HCT116 (cell line): ENCODE results near the gene ATG10. TPM values are rescaled to one million over a fixed set of nuclear protein-coding genes. Genes with fewer than 3 reads are reported as not detected.

ENCODE experiments used
- ATAC-seq: fragments of 200-7000 bp; cut with Tn5 transposase; 2 replicates; pipeline ENCODE4 v1.9.1; 2020; ENCODE audit warnings: mild to moderate bottlenecking, moderate library complexity
- BruUV-seq: library from RNA; stranded (reverse); fragments of 400-500 nt; replicated peaks from 2 replicates; lab custom pipeline; 2021; lab: Mats Ljungman, UMichigan
- CTCF ChIA-PET: fragments of 300-600 bp; sonication (Branson Sonifier 250); formaldehyde crosslinking; loops from one replicate; lab custom pipeline; 2021; ENCODE audit warnings: antibody characterized with exemption; lab: Charles Lee
- POLR2A ChIA-PET: fragments of 300-600, 350-600 bp; sonication (Branson Sonifier 250); formaldehyde crosslinking; loops from one replicate; lab custom pipeline; 2021; ENCODE audit warnings: antibody characterized with exemption; lab: Charles Lee
- RAD21 ChIA-PET, 2 experiments: fragments of 300-600 bp; sonication (Branson Sonifier 250); formaldehyde crosslinking; loops; one replicate each; lab custom pipeline; 2023; ENCODE audit warnings: low total read pairs in 2 of 2; ENCODE audit not compliant: uncharacterized antibody in 2 of 2, unreplicated experiment in 2 of 2, low non-redundant PET in 1 of 2; lab: Charles Lee
- DNase-seq: peaks from one replicate; pipeline ENCODE4 v3.0.0-alpha.2; 2010; ENCODE audit warnings: low read depth, low spot score
- H2AFZ ChIP-seq: fragments of 200-600 bp; shearing (Covaris generic), sonication (generic); 2 replicates; pipeline ENCODE4 v1.6.1; 2017; ENCODE audit warnings: low read depth, mixed run types, mixed read lengths, antibody characterized with exemption, low read length; ENCODE audit not compliant: poor library complexity, severe bottlenecking
- H3K27ac ChIP-seq: 2 replicates; pipeline ENCODE4 v1.5.1; 2012; ENCODE audit warnings: low read depth, low read length
- H3K27me3 ChIP-seq: fragments of 200-600 bp; sonication (generic); 2 replicates; pipeline ENCODE4 v1.6.1; 2016; ENCODE audit warnings: mixed run types, low read length, mixed read lengths; ENCODE audit not compliant: insufficient read depth
- H3K36me3 ChIP-seq, 2 experiments: fragments of 200-500 bp in 1 of 2; fragments of 200-600 bp in 1 of 2; sonication (Bioruptor generic) in 1 of 2; sonication (generic) in 1 of 2; 2 replicates each; pipeline versions ENCODE4 v1.5.1 to v1.6.1; 2014 to 2016; ENCODE audit warnings: low read length in 2 of 2, inconsistent platforms in 1 of 2, mixed read lengths in 1 of 2, mixed run types in 1 of 2; ENCODE audit not compliant: insufficient read depth in 2 of 2, control insufficient read depth in 1 of 2
- H3K4me1 ChIP-seq, 2 experiments: fragments of 200-600 bp in 1 of 2; sonication (generic) in 1 of 2; 2 replicates each; pipeline versions ENCODE4 v1.5.1 to v1.6.1; 2012 to 2017; ENCODE audit warnings: low read length in 2 of 2, inconsistent platforms in 1 of 2, mild to moderate bottlenecking in 1 of 2, mixed read lengths in 1 of 2, mixed run types in 1 of 2, moderate library complexity in 1 of 2; ENCODE audit not compliant: insufficient read depth in 2 of 2, control insufficient read depth in 1 of 2
- H3K4me2 ChIP-seq: fragments of 200-600 bp; sonication (generic); 2 replicates; pipeline ENCODE4 v1.6.1; 2017; ENCODE audit warnings: mixed run types, low read length, mixed read lengths
- H3K4me3 ChIP-seq, 2 experiments: fragments of 200-600 bp in 1 of 2; sonication (generic) in 1 of 2; replicated peaks in 1 of 2; 2 replicates each; pipeline ENCODE4 v1.5.1; 2011 to 2016; ENCODE audit warnings: low read length in 2 of 2, control low read depth in 1 of 2, low read depth in 1 of 2, mild to moderate bottlenecking in 1 of 2, mixed read lengths in 1 of 2, mixed run types in 1 of 2
- H3K79me2 ChIP-seq: fragments of 200-600 bp; sonication (generic); 2 replicates; pipeline ENCODE4 v1.6.1; 2017; ENCODE audit warnings: mild to moderate bottlenecking, mixed run types, low read length, moderate library complexity, mixed read lengths; ENCODE audit not compliant: insufficient read depth
- H3K9ac ChIP-seq: fragments of 200-600 bp; sonication (generic); 2 replicates; pipeline ENCODE4 v1.6.1; 2016; ENCODE audit warnings: low read length, mixed read lengths
- H3K9me2 ChIP-seq: fragments of 200-600 bp; sonication (generic), shearing (Covaris generic); 2 replicates; pipeline ENCODE4 v1.6.1; 2017; ENCODE audit warnings: mixed run types, mild to moderate bottlenecking, moderate library complexity; ENCODE audit not compliant: insufficient read depth
- H3K9me3 ChIP-seq, 2 experiments: fragments of 200-500 bp in 1 of 2; fragments of 200-600 bp in 1 of 2; sonication (Bioruptor generic) in 1 of 2; sonication (generic) in 1 of 2; 2 replicates each; pipeline ENCODE4 v1.6.1; 2014 to 2017; ENCODE audit warnings: low read length in 2 of 2, mixed read lengths in 2 of 2, inconsistent platforms in 1 of 2, low read depth in 1 of 2, mild to moderate bottlenecking in 1 of 2, mixed run types in 1 of 2, moderate library complexity in 1 of 2; ENCODE audit not compliant: control insufficient read depth in 1 of 2, insufficient read depth in 1 of 2
- H4K20me1 ChIP-seq: fragments of 200-600 bp; sonication (generic), shearing (Covaris generic); 2 replicates; pipeline ENCODE4 v1.6.1; 2017; ENCODE audit warnings: mixed run types, mild to moderate bottlenecking, moderate library complexity; ENCODE audit not compliant: insufficient read depth
- ATF3 ChIP-seq: IDR thresholded peaks from 2 replicates; pipeline ENCODE4 v1.6.1; 2012
- CBX3 ChIP-seq: IDR thresholded peaks from 2 replicates; pipeline ENCODE4 v1.6.1; 2012; ENCODE audit warnings: low read depth
- CEBPB ChIP-seq: IDR thresholded peaks from 2 replicates; pipeline ENCODE4 v1.6.1; 2012; ENCODE audit warnings: low read depth
- EGR1 ChIP-seq: IDR thresholded peaks from 2 replicates; pipeline ENCODE4 v1.6.1; 2012; ENCODE audit warnings: low read depth
- EZH2 ChIP-seq: fragments of 200-600 bp; sonication (generic); IDR thresholded peaks from 2 replicates; pipeline ENCODE4 v1.6.1; 2017; ENCODE audit warnings: antibody characterized with exemption, mixed run types
- EZH2phosphoT487 ChIP-seq: fragments of 200-600 bp; IDR thresholded peaks from 2 replicates; pipeline ENCODE4 v1.6.1; 2018; ENCODE audit warnings: antibody characterized with exemption, borderline replicate concordance
- FOSL1 ChIP-seq: IDR thresholded peaks from 2 replicates; pipeline ENCODE4 v1.6.1; 2012; ENCODE audit warnings: low read depth
- POLR2A ChIP-seq: IDR thresholded peaks from 2 replicates; pipeline ENCODE4 v1.7.0; 2011; ENCODE audit warnings: borderline replicate concordance; ENCODE audit not compliant: insufficient read depth, insufficient read length; ENCODE audit errors: extremely low read depth
- POLR2AphosphoS5 ChIP-seq: IDR thresholded peaks from 2 replicates; pipeline ENCODE4 v1.6.1; 2011; ENCODE audit warnings: mild to moderate bottlenecking, low read depth, low read length, moderate library complexity
- REST ChIP-seq: IDR thresholded peaks from 2 replicates; pipeline ENCODE4 v1.6.1; 2012; ENCODE audit warnings: low read depth
- SIN3A ChIP-seq: IDR thresholded peaks from 2 replicates; pipeline ENCODE4 v1.6.1; 2012; ENCODE audit warnings: low read depth
- SP1 ChIP-seq: IDR thresholded peaks from 2 replicates; pipeline ENCODE4 v1.6.1; 2012; ENCODE audit warnings: low read depth
- TCF7L2 ChIP-seq: IDR thresholded peaks from 2 replicates; pipeline ENCODE4 v1.7.0; 2011; ENCODE audit warnings: borderline replicate concordance, inconsistent platforms; ENCODE audit not compliant: insufficient read depth, insufficient read length; ENCODE audit errors: extremely low read depth
- ZBTB33 ChIP-seq: IDR thresholded peaks from 2 replicates; pipeline ENCODE4 v1.6.1; 2011; ENCODE audit warnings: mild to moderate bottlenecking, low read length, moderate library complexity; ENCODE audit not compliant: insufficient replicate concordance; ENCODE audit errors: extremely low read depth
- ZFX ChIP-seq: fragments of 450-650 bp; IDR thresholded peaks from 2 replicates; pipeline ENCODE4 v1.6.1; 2017
- ZNF274 ChIP-seq: fragments of 200-500 bp; sonication (Bioruptor generic); IDR thresholded peaks from 2 replicates; pipeline ENCODE4 v1.6.1; 2014; ENCODE audit warnings: mild to moderate bottlenecking, low read depth, low read length, inconsistent platforms
- intact Hi-C: fragments of 100-400 bp; cut with micrococcal nuclease; formaldehyde crosslinking; loops from 2 replicates; pipeline ENCODE4 v1.10.0; 2022
- total RNA-seq: library from RNA; stranded (reverse); gene quantifications from one replicate; pipeline ENCODE4 v1.2.1, GENCODE V29; 2021; ENCODE audit not compliant: unreplicated experiment
- TF ChIP-seq, protein P1 (sequence below), 3 experiments: fragments of 200-600 bp in 1 of 3; sonication (generic) in 1 of 3; IDR thresholded peaks in 2 of 3; conservative IDR thresholded peaks in 1 of 3; 2 replicates each; pipeline ENCODE4 v1.5.1; 2012 to 2017; ENCODE audit warnings: low read depth in 2 of 3, low read length in 2 of 3, antibody characterized with exemption in 1 of 3, borderline replicate concordance in 1 of 3, control low read depth in 1 of 3, mild to moderate bottlenecking in 1 of 3, mixed read lengths in 1 of 3, mixed run types in 1 of 3, moderate library complexity in 1 of 3; ENCODE audit not compliant: insufficient read depth in 1 of 3
- TF ChIP-seq, protein P2 (sequence below): IDR thresholded peaks from 2 replicates; pipeline ENCODE4 v1.6.1; 2012

ATG10 gene
- total RNA-seq, 1 experiment from 2014 or later = 9.4 TPM

DNA sequence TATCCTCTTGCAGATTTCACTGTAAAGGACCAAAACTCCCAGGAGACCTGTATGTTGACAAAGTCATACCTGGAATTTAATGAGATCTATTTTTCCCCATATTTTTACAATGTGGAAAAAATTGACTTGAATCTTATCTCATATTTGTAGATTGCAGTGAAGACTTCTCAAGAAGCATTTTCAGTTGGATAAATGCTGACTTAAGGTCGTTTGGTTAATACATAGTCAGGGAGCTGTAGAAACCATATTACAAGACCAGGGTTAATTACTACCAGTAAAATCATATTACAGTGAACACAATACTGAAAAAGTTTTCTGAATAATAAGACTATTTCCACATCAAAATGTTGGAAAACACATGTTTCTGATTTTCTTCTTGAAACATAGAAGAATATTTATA is 119.8 kb downstream of the ATG10 start:
- H4K20me1 ChIP-seq = no peaks in the 10 kb centered on the region
- H3K9me2 ChIP-seq = no peaks in the 10 kb centered on the region
- H3K4me3 ChIP-seq = no peak overlapping the region
- DNase-seq (no peak), ATAC-seq (no peak)
- no peak overlapping the region for H3K9ac ChIP-seq
- RAD21 ChIA-PET = no interaction called here
- no peaks in the 10 kb centered on the region for H3K79me2 ChIP-seq
- no peaks in the 10 kb centered on the region for H3K36me3 ChIP-seq
- TF ChIP-seq EZH2 (no peak), EGR1 (no peak), SIN3A (no peak), FOSL1 (no peak), EZH2phosphoT487 (no peak), CBX3 (no peak), POLR2AphosphoS5 (no peak), ZFX (no peak), ZNF274 (no peak), POLR2A (no peak), CEBPB (no peak), SP1 (no peak), ZBTB33 (no peak), ATF3 (no peak), REST (no peak), TCF7L2 (no peak)
- TF ChIP-seq, protein P1, sequence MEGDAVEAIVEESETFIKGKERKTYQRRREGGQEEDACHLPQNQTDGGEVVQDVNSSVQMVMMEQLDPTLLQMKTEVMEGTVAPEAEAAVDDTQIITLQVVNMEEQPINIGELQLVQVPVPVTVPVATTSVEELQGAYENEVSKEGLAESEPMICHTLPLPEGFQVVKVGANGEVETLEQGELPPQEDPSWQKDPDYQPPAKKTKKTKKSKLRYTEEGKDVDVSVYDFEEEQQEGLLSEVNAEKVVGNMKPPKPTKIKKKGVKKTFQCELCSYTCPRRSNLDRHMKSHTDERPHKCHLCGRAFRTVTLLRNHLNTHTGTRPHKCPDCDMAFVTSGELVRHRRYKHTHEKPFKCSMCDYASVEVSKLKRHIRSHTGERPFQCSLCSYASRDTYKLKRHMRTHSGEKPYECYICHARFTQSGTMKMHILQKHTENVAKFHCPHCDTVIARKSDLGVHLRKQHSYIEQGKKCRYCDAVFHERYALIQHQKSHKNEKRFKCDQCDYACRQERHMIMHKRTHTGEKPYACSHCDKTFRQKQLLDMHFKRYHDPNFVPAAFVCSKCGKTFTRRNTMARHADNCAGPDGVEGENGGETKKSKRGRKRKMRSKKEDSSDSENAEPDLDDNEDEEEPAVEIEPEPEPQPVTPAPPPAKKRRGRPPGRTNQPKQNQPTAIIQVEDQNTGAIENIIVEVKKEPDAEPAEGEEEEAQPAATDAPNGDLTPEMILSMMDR (IDR thresholded peaks at IDR 0.05 in 2 of 3, conservative IDR thresholded peaks at IDR 0.05 in 1 of 3; ENCODE audit: borderline replicate concordance in 1 of 3, insufficient read depth in 1 of 3, low read depth in 2 of 3, low read length in 2 of 3) = no peak
- TF ChIP-seq, protein P2, sequence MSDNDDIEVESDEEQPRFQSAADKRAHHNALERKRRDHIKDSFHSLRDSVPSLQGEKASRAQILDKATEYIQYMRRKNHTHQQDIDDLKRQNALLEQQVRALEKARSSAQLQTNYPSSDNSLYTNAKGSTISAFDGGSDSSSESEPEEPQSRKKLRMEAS = no peak
- H3K27me3 ChIP-seq = no peaks in the 10 kb centered on the region
- BruUV-seq = no TSS peak
- no peak overlapping the region for H2AFZ ChIP-seq
- no peaks in the 10 kb centered on the region for H3K4me1 ChIP-seq
- peaks cover 5% of the 10 kb centered on the region in 2 experiments; a peak in 1 of 4 replicates for H3K9me3 ChIP-seq
- CTCF ChIA-PET = interaction anchor here (2.3 kb wide), 1 partner anchor 15 kb away, joined by 7 read pairs; no protein-coding TSS in a partner anchor
- H3K4me2 ChIP-seq = no peak overlapping the region
- POLR2A ChIA-PET = no interaction called here
- intact Hi-C loops = no loop called here
- no peak overlapping the region for H3K27ac ChIP-seq
